Suprapubic skin (tissue), 4 donors: Measurements from ENCODE around the gene UBA1. TPM values are rescaled to one million over a fixed set of nuclear protein-coding genes. Genes with fewer than 3 reads are reported as not detected.

Experiments used
- DNase-seq, 2 donors: peaks; one replicate each; pipeline ENCODE4 v3.0.0-alpha.2; 2019; ENCODE audit warnings: low spot score in 2 of 2
- H3K27ac ChIP-seq: fragments of 200-600 bp; sonication (generic); one replicate; pipeline ENCODE4 v1.5.1; 2019
- H3K27me3 ChIP-seq: fragments of 200-600 bp; sonication (generic); one replicate; pipeline ENCODE4 v1.5.1; 2019
- H3K36me3 ChIP-seq: fragments of 200-600 bp; sonication (generic); one replicate; pipeline ENCODE4 v1.5.1; 2019
- H3K4me1 ChIP-seq: fragments of 200-600 bp; sonication (generic); one replicate; pipeline ENCODE4 v1.5.1; 2019
- H3K4me3 ChIP-seq: fragments of 200-600 bp; sonication (generic); one replicate; pipeline ENCODE4 v1.5.1; 2019; ENCODE audit warnings: mild to moderate bottlenecking
- H3K9me3 ChIP-seq: fragments of 200-600 bp; sonication (generic); one replicate; pipeline ENCODE4 v1.5.1; 2019
- EP300 ChIP-seq: sonication (generic); formaldehyde crosslinking; IDR thresholded peaks from one replicate; pipeline ENCODE4 v1.6.1; 2017; ENCODE audit warnings: antibody characterized with exemption
- POLR2A ChIP-seq, 2 donors: fragments of 450-650 bp; IDR thresholded peaks; one replicate each; pipeline ENCODE4 v1.6.1; 2017; ENCODE audit warnings: antibody characterized with exemption in 2 of 2, mild to moderate bottlenecking in 2 of 2, moderate library complexity in 2 of 2
- POLR2AphosphoS5 ChIP-seq, 3 donors: sonication (generic); formaldehyde crosslinking; IDR thresholded peaks; one replicate each; pipeline ENCODE4 v1.6.1; 2017; ENCODE audit warnings: antibody characterized with exemption in 3 of 3
- WGBS: methylation state at CpG from one replicate; pipeline ENCODE4 v1.1.5; 2018; 5-methylcytosine and 5-hydroxymethylcytosine counted together
- total RNA-seq, 4 donors: library from RNA; depleted of rRNA; stranded (reverse); fragments of >200 nt; gene quantifications; one replicate each; pipeline ENCODE4 v1.1.0, GENCODE V29; 2016
- TF ChIP-seq, protein P1 (sequence below), 2 donors: fragments of 200-600 bp in 1 of 2; fragments of 450-650 bp in 1 of 2; sonication (generic) in 1 of 2; IDR thresholded peaks; one replicate each; pipeline ENCODE4 v1.5.1; 2016 to 2019; ENCODE audit warnings: antibody characterized with exemption in 2 of 2, mild to moderate bottlenecking in 1 of 2, moderate library complexity in 1 of 2

The UBA1 gene
- total RNA-seq, 4 donors from 2014 or later = 146 to 186 (median 157) TPM

DNA sequence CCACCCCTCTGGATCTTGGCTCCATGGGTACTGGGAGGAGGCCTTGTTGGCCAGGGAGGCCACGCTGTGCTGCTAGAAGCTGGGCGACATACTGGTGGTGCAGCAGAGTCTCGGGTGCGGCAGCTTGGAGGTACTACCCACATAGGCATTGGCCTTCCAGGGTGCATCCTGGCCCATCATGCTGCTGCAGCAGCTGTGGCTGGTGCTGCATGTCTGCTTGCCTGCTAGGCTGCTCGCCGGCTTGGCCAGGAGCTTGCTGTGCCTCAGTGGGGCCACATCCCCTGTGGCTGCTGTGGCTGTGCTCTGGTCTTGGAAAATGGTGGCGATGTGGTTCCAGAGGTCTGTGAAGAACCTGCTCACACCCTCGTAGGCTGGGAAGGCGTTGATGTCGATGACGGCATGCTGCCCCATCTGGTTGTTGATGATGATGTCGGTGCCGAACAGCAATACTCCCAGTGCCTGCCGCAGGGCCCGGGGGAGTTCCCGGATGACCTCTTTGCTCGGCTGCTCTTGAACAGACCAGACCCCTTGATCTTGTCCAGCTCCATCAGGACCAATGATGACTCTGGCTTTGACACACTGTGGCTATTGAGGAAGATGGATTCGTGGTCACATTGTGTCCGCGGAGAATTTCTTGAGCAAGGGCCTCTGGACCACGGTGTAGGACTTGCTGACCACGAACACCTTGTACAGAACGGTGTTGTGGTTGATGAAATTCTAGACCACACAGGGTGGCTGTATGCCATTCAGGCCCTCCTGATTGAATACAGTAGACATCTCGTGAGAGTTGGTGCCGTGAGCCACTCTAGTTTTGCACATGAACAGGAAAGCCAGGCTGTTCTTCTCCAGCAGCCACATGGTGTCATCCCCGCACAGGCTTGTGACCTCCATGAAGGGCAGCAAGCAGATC is 36.8 kb upstream of the UBA1 start:
- H3K4me1 ChIP-seq = no peaks in the 10 kb centered on the region
- no peaks in the 10 kb centered on the region for H3K9me3 ChIP-seq
- TF ChIP-seq, protein P1, sequence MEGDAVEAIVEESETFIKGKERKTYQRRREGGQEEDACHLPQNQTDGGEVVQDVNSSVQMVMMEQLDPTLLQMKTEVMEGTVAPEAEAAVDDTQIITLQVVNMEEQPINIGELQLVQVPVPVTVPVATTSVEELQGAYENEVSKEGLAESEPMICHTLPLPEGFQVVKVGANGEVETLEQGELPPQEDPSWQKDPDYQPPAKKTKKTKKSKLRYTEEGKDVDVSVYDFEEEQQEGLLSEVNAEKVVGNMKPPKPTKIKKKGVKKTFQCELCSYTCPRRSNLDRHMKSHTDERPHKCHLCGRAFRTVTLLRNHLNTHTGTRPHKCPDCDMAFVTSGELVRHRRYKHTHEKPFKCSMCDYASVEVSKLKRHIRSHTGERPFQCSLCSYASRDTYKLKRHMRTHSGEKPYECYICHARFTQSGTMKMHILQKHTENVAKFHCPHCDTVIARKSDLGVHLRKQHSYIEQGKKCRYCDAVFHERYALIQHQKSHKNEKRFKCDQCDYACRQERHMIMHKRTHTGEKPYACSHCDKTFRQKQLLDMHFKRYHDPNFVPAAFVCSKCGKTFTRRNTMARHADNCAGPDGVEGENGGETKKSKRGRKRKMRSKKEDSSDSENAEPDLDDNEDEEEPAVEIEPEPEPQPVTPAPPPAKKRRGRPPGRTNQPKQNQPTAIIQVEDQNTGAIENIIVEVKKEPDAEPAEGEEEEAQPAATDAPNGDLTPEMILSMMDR (IDR thresholded peaks at IDR 0.05) = no peak
- no peak for TF ChIP-seq POLR2AphosphoS5 (IDR thresholded peaks at IDR 0.05)
- no peak for TF ChIP-seq POLR2A (IDR thresholded peaks at IDR 0.05)
- TF ChIP-seq EP300 = no peak
- 92% methylated on average over 5 of the region's 26 CpGs for WGBS
- H3K27me3 ChIP-seq = no peaks in the 10 kb centered on the region
- no peak overlapping the region for H3K4me3 ChIP-seq
- H3K36me3 ChIP-seq = peaks cover 19% of the 10 kb centered on the region
- H3K27ac ChIP-seq = no peak overlapping the region
- peak in 1 of 2 donors; percentile 30 for DNase-seq

DNA sequence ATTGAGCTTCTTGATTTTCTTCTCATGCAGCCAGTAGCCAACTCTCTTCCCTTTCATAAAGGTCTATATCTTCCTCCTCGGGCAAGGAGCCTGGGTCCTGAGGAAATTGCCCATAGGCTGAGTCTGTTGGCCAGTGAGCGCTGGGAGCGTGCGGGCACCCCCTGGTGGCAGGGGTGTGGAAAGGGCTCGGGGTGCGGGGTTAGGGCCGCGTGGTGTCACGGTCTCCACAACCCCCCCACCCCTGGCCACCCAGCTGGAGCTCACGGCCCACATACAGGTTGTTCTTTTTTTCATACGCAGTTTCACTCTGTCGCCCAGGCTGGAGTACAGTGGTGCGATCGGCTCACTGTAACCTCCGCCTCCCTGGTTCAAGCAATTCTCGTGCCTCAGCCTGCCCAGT is 35.5 kb upstream of the UBA1 start:
- Histone ChIP-seq H3K4me3 (no peak overlapping the region), H3K27me3 (no peaks in the 10 kb centered on the region), H3K4me1 (no peaks in the 10 kb centered on the region), H3K36me3 (peaks cover 18% of the 10 kb centered on the region), H3K9me3 (no peaks in the 10 kb centered on the region), H3K27ac (no peak overlapping the region)
- 94% methylated on average over 16 of the region's 16 CpGs for WGBS
- TF ChIP-seq POLR2AphosphoS5 (IDR thresholded peaks at IDR 0.05) = no peak
- TF ChIP-seq POLR2A (IDR thresholded peaks at IDR 0.05) = no peak
- no peak for TF ChIP-seq EP300
- TF ChIP-seq, protein P1 (IDR thresholded peaks at IDR 0.05) = no peak
- no peak for DNase-seq

DNA sequence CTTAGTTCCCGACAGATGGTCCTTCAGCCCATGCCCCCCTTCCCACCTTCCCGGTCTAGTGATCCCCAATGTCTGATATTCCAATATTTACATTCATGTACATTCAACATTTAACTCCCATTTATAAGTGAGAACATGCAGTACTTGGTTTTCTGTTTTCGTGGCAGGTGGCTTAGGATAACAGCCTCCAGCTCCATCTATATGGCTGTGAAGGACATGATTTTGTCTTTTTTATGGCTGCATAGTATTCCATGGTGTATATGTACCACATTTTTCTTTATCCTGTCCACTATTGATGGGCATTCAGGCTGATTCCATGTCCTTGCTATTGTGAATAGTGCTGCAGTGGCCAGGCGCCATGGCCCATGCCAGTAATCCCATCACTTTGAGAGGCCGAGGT is 34.8 kb upstream of the UBA1 start:
- no peak for DNase-seq
- Histone ChIP-seq H3K27me3 (no peaks in the 10 kb centered on the region), H3K9me3 (no peaks in the 10 kb centered on the region), H3K4me3 (no peak overlapping the region), H3K36me3 (peaks cover 18% of the 10 kb centered on the region), H3K27ac (no peak overlapping the region), H3K4me1 (no peaks in the 10 kb centered on the region)
- TF ChIP-seq POLR2AphosphoS5 (IDR thresholded peaks at IDR 0.05) = no peak
- TF ChIP-seq, protein P1 (IDR thresholded peaks at IDR 0.05) = no peak
- TF ChIP-seq EP300 = no peak
- no peak for TF ChIP-seq POLR2A (IDR thresholded peaks at IDR 0.05)
- WGBS = 98% methylated on average over 5 of the region's 5 CpGs

DNA sequence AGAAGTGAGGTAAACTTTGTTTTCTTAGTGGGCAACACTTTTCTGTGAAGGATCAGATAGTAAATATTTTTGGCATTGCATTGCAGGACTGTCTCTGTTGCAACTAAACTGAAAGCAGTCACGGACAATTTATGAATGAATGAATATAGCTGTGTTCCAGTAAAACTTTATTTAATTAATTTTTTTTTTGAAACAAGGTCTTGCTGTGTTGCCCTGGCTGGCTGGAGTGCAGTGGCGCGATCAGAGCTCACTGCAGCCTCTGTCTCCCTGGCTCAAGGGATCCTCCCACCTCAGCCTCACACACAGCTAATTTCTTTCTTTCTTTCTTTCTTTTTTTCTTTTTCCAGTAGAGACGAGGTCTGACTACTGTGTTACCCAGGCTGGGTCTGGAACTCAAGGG is 32.8 kb upstream of the UBA1 start:
- no peak overlapping the region for H3K4me3 ChIP-seq
- no peak overlapping the region for H3K27ac ChIP-seq
- WGBS = 64% methylated on average over 4 of the region's 4 CpGs
- no peaks in the 10 kb centered on the region for H3K27me3 ChIP-seq
- TF ChIP-seq EP300 (no peak), POLR2AphosphoS5 (IDR thresholded peaks at IDR 0.05) (no peak), POLR2A (IDR thresholded peaks at IDR 0.05) (no peak)
- TF ChIP-seq, protein P1 (IDR thresholded peaks at IDR 0.05) = no peak
- peaks cover 14% of the 10 kb centered on the region for H3K36me3 ChIP-seq
- peak in 1 of 2 donors; percentile 10 for DNase-seq
- H3K9me3 ChIP-seq = no peaks in the 10 kb centered on the region
- no peaks in the 10 kb centered on the region for H3K4me1 ChIP-seq

DNA sequence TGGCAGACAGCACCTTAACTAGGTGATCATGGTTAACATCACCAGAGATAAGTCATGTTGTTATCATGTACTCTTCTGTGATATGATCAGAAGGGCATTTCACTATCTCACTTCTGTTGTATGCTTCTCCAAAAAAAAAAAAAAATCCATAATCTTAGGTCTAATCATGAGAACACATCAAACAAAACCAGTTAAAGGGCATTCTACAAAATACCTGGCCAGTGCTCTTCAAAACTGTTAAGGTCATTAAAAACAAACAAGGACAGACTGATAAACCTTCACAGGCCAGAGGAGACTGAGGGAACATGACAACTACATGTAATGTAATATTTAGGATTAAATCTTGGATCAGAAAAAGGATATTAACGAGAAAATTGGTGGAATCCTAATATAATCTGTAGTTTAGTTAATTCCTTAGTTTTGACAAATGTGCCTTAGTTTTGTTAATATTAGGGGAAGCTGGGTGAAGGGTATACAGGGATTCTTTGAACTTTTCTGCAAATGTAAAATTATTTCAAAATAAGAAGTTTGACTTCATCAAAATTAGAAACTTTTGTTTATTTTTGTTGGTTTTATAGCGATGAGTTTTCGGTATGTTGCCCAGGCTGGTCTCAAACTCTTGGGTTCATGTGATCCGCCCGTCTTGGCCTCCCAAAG is 30.6 kb upstream of the UBA1 start:
- DNase-seq = peak in 1 of 2 donors; percentile 18
- no peaks in the 10 kb centered on the region for H3K36me3 ChIP-seq
- 82% methylated on average over 5 of the region's 5 CpGs for WGBS
- TF ChIP-seq POLR2AphosphoS5 (IDR thresholded peaks at IDR 0.05) = no peak
- no peak for TF ChIP-seq POLR2A (IDR thresholded peaks at IDR 0.05)
- TF ChIP-seq, protein P1 (IDR thresholded peaks at IDR 0.05) = no peak
- TF ChIP-seq EP300 = no peak
- no peak overlapping the region for H3K4me3 ChIP-seq
- no peak overlapping the region for H3K27ac ChIP-seq
- H3K9me3 ChIP-seq = no peaks in the 10 kb centered on the region
- no peaks in the 10 kb centered on the region for H3K27me3 ChIP-seq
- no peaks in the 10 kb centered on the region for H3K4me1 ChIP-seq
